Measurements from ENCODE around the gene HEPACAM.

The HEPACAM gene

DNA sequence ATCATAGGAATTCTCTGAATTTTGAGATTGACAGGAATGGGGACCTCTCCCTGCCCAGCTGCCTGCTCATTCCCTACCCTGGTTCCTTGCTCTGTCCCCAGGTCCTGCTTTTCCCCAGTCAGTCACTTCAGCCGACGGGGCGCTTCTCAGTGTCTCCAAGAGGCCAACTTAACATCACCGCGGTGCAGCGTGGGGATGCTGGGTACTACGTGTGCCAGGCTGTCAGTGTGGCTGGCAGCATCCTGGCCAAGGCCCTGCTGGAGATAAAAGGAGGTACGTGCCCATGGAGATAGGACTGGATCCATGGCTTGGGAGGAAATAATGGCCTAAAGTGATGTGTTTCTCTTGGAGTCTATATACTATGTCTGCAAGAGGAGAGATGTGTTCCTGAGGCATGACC, 63.6 kb downstream of the HEPACAM start:
- TF ChIP-seq, protein P1, sequence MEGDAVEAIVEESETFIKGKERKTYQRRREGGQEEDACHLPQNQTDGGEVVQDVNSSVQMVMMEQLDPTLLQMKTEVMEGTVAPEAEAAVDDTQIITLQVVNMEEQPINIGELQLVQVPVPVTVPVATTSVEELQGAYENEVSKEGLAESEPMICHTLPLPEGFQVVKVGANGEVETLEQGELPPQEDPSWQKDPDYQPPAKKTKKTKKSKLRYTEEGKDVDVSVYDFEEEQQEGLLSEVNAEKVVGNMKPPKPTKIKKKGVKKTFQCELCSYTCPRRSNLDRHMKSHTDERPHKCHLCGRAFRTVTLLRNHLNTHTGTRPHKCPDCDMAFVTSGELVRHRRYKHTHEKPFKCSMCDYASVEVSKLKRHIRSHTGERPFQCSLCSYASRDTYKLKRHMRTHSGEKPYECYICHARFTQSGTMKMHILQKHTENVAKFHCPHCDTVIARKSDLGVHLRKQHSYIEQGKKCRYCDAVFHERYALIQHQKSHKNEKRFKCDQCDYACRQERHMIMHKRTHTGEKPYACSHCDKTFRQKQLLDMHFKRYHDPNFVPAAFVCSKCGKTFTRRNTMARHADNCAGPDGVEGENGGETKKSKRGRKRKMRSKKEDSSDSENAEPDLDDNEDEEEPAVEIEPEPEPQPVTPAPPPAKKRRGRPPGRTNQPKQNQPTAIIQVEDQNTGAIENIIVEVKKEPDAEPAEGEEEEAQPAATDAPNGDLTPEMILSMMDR (IDR thresholded peaks at IDR 0.05; ENCODE audit: extremely low read depth, missing control alignments) = no peak
- DNase-seq (ENCODE audit: low spot score) = no peak

DNA sequence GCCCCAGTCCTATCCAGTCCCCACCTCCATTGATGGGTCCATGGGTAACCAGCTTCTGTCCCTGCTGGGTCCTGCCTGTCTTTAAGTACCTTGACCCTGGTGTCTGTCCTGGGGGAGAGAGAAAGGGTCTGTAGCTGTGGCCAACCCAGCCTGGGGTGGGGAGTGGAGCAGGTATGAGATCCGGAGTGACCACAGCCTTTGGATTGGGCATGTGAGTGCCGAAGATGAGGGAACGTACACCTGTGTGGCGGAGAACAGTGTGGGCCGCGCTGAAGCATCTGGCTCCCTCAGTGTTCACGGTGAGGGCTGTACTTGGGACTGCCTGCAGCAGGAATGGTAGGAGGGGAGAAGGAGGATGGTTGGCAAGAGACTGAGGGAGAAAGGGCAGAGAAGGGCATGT, 65.4 kb downstream of the HEPACAM start:
- DNase-seq (ENCODE audit: low spot score) = no peak
- TF ChIP-seq, protein P1 (IDR thresholded peaks at IDR 0.05; ENCODE audit: extremely low read depth, missing control alignments) = no peak

DNA sequence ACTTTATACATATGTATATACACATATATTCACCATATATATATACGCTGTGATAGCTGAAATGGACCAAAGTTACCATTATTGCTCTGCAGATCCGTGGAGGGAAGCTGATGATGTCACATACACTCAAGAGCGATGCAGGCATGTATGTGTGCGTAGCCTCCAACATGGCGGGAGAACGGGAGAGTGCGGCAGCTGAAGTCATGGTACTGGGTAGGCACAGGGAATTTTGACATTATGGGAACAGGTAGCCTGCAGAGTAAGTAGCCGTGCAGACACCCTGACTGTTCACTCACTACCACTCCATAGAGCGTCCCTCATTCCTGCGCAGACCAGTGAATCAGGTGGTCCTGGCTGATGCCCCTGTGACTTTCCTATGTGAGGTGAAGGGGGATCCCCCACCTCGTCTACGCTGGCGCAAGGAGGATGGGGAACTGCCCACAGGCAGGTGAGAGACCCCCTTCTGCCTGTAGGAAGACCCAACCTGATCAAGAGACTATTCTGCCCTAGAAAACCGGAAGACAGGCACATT, 65.9 kb downstream of the HEPACAM start:
- DNase-seq (ENCODE audit: low spot score) = no peak
- TF ChIP-seq, protein P1 (IDR thresholded peaks at IDR 0.05; ENCODE audit: extremely low read depth, missing control alignments) = no peak

DNA sequence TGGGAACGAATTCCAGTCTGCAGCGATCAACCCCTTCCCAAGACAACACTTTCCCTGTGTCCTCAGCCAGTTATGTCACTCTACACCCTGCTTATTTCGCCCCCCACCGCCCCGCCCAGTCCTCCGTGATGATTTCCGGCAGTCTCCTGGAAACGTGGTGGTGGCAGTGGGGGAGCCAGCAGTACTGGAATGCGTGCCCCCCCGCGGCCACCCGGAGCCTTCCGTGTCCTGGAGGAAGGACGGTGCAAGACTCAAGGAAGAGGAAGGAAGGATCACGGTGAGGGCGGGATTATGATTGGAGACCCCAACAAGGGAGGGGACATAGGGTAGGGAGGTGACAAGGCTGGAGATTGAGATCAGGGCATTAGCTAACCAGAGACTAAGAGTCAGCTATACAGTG, 66.5 kb downstream of the HEPACAM start:
- DNase-seq (ENCODE audit: low spot score) = no peak
- TF ChIP-seq, protein P1 (IDR thresholded peaks at IDR 0.05; ENCODE audit: extremely low read depth, missing control alignments) = no peak

Data from GM20000 (cell line).